ENCODE data around the gene HES1.

HES1 gene

DNA sequence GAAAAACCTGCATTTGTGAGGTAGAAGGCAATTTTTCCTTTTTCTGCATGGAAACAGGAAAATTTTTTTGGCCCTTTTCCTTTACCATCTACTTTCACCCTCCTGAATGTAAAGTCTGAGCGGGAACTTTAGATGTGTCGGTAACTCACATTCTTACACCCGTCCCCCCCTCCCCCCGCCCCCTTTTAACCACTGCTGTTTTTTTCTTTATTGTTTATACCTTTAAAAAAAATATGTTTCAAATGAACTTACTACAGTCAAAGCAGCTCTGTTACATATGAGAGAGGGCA is 487 bp upstream of the HES1 start:
- Histone ChIP-seq H3K36me3 (ENCODE audit: insufficient read depth, low read length) (no peaks in the 10 kb centered on the region), H2AFZ (ENCODE audit: low read length, unreplicated experiment) (no peak overlapping the region), H3K27ac (ENCODE audit: low read depth, low read length) (peak overlapping the region; percentile 94), H3K4me1 (ENCODE audit: control insufficient read depth, insufficient read depth, low read length, unreplicated experiment) (peaks cover 10% of the 10 kb centered on the region), H3K79me2 (ENCODE audit: control insufficient read depth, insufficient read depth, low read length, unreplicated experiment) (no peaks in the 10 kb centered on the region), H3K4me3 (ENCODE audit: low read depth, low read length) (peak overlapping the region; percentile 81), H3K27me3 (ENCODE audit: insufficient read depth, low read length) (no peaks in the 10 kb centered on the region; the same call in 1 of the 2 replicates)

DNA sequence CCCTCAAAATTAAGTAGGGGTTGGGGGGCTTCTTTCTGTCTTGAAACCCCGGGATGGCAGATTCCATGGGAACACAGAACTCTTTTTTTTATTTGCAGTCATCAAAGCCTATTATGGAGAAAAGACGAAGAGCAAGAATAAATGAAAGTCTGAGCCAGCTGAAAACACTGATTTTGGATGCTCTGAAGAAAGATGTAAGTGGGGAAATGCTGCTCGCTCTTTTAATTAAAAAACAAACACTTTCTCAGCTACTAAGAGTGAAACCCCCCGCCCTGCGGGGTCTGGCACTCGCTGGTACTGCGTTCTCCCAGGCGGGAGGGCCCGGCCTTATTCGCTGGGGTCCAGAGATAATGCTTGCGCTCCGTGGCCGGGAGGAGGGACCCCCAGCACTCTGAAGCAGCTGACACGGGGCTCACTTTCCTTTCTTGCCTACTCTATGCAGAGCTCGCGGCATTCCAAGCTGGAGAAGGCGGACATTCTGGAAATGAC is 615 bp downstream of the HES1 start:
- Histone ChIP-seq H3K36me3 (ENCODE audit: insufficient read depth, low read length) (no peaks in the 10 kb centered on the region), H2AFZ (ENCODE audit: low read length, unreplicated experiment) (no peak overlapping the region), H3K79me2 (ENCODE audit: control insufficient read depth, insufficient read depth, low read length, unreplicated experiment) (no peaks in the 10 kb centered on the region), H3K27ac (ENCODE audit: low read depth, low read length) (peak overlapping the region; percentile 83), H3K4me3 (ENCODE audit: low read depth, low read length) (peak overlapping the region; percentile 81), H3K4me1 (ENCODE audit: control insufficient read depth, insufficient read depth, low read length, unreplicated experiment) (peaks cover 15% of the 10 kb centered on the region), H3K27me3 (ENCODE audit: insufficient read depth, low read length) (no peaks in the 10 kb centered on the region)

DNA sequence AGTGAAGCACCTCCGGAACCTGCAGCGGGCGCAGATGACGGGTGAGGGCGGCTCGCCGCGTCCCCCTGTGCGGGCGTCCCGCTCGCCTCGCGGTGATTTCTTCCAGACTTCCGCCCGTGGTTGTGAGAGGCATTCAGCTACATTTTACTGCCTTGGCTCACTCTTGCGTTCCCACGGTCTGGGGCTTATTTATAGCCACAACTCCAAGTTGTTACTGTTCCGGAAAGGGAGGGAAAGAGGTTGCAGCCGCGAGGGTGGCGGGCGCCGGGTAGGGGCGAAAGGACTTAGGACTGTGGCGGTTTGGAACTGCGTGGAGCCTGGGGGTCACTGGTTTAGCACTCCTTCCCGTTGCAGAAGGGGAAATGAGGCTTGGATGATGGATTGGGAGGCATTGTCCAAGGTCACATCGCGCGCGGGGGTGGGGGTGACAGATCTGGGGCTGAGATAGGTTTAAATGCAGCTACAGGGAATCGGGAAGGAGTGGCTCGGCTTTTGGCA is 1.1 kb downstream of the HES1 start:
- H2AFZ ChIP-seq (ENCODE audit: low read length, unreplicated experiment) = no peak overlapping the region
- H3K27ac ChIP-seq (ENCODE audit: low read depth, low read length) = peak overlapping the region; percentile 83
- peak overlapping the region; percentile 81 for H3K4me3 ChIP-seq (ENCODE audit: low read depth, low read length)
- H3K79me2 ChIP-seq (ENCODE audit: control insufficient read depth, insufficient read depth, low read length, unreplicated experiment) = no peaks in the 10 kb centered on the region
- H3K27me3 ChIP-seq (ENCODE audit: insufficient read depth, low read length) = no peaks in the 10 kb centered on the region
- H3K4me1 ChIP-seq (ENCODE audit: control insufficient read depth, insufficient read depth, low read length, unreplicated experiment) = peaks cover 20% of the 10 kb centered on the region
- H3K36me3 ChIP-seq (ENCODE audit: insufficient read depth, low read length) = no peaks in the 10 kb centered on the region

DNA sequence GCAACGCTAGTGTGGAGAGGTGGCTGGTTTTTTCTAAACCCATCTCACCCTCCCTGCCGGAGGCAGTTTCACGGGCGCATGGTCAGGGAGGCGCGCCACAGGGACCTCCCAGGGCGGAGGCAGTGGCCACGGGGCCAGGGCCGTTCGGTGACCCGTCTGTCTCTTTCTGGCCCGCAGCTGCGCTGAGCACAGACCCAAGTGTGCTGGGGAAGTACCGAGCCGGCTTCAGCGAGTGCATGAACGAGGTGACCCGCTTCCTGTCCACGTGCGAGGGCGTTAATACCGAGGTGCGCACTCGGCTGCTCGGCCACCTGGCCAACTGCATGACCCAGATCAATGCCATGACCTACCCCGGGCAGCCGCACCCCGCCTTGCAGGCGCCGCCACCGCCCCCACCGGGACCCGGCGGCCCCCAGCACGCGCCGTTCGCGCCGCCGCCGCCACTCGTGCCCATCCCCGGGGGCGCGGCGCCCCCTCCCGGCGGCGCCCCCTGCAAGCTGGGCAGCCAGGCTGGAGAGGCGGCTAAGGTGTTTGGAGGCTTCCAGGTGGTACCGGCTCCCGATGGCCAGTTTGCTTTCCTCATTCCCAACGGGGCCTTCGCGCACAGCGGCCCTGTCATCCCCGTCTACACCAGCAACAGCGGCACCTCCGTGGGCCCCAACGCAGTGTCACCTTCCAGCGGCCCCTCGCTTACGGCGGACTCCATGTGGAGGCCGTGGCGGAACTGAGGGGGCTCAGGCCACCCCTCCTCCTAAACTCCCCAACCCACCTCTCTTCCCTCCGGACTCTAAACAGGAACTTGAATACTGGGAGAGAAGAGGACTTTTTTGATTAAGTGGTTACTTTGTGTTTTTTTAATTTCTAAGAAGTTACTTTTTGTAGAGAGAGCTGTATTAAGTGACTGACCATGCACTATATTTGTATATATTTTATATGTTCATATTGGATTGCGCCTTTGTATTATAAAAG is 1.8 kb downstream of the HES1 start:
- H3K27me3 ChIP-seq (ENCODE audit: insufficient read depth, low read length) = no peaks in the 10 kb centered on the region
- no peak overlapping the region for H2AFZ ChIP-seq (ENCODE audit: low read length, unreplicated experiment)
- H3K79me2 ChIP-seq (ENCODE audit: control insufficient read depth, insufficient read depth, low read length, unreplicated experiment) = no peaks in the 10 kb centered on the region
- peak overlapping the region; percentile 81 for H3K4me3 ChIP-seq (ENCODE audit: low read depth, low read length)
- H3K36me3 ChIP-seq (ENCODE audit: insufficient read depth, low read length) = no peaks in the 10 kb centered on the region
- H3K27ac ChIP-seq (ENCODE audit: low read depth, low read length) = peak overlapping the region; percentile 83; the same call in 1 of the 2 replicates
- peaks cover 27% of the 10 kb centered on the region for H3K4me1 ChIP-seq (ENCODE audit: control insufficient read depth, insufficient read depth, low read length, unreplicated experiment)

DNA sequence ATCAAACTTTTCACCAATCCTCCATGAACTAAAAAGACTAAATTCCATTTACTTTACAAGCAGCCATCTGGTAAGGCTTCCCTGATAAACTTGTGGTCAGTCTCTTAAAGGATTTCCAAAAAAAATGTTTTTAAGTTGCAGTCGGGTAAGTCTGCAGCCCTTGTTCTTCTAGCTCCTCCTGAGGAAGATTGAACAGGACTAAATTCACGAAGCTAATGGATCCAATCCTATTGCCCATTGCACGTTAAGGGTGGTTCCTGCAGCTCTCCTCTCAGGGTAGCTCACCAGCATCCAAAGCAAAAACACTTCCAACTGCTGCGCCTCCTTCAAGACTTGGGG is 2.8 kb downstream of the HES1 start:
- Histone ChIP-seq H3K27ac (ENCODE audit: low read depth, low read length) (no peak overlapping the region; the same call in 1 of the 2 replicates), H3K27me3 (ENCODE audit: insufficient read depth, low read length) (no peaks in the 10 kb centered on the region)

DNA sequence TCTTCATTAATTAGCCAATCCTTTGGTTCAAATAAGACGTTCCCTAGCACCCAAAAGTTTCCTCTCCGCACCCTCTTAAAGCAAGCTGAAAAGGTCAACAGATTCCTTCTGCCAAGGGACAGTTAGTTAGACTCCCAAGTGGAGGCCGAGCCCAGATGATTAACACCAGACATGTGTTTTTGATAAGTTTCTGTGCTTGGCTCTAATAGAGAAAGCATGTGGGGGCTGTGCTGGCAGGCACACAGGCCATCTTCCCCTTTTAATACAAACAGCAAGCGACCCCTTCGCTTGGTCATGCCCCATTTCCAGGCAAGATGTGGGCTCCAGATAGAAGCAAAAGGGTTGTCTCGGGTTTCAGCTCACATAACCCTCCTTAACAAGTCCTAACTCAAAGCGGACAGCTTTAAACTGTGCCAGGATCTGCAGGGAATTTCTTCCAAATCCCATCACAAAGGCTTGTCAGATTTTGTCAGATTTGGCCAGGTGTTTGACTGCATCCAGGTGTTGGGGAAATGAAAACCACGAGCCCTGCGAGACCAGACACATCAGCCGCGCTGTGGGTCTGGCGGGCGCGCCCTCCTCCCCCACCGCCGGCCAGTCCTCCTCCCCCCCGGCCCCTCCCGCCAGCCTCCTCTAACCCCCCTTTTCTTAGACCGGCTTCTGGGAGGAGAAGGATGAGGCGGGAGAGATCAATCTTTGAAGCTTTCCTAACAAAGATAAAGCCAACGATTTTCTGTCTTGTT is 3.3 kb downstream of the HES1 start:
- Histone ChIP-seq H3K79me2 (ENCODE audit: control insufficient read depth, insufficient read depth, low read length, unreplicated experiment) (no peaks in the 10 kb centered on the region), H3K4me1 (ENCODE audit: control insufficient read depth, insufficient read depth, low read length, unreplicated experiment) (peaks cover 20% of the 10 kb centered on the region), H3K36me3 (ENCODE audit: insufficient read depth, low read length) (no peaks in the 10 kb centered on the region), H3K4me3 (ENCODE audit: low read depth, low read length) (no peak overlapping the region), H2AFZ (ENCODE audit: low read length, unreplicated experiment) (no peak overlapping the region), H3K27ac (ENCODE audit: low read depth, low read length) (no peak overlapping the region; the same call in 1 of the 2 replicates), H3K27me3 (ENCODE audit: insufficient read depth, low read length) (no peaks in the 10 kb centered on the region)

More for the DNA sequence above, 2.8 kb downstream of the HES1 start:
- no peaks in the 10 kb centered on the region for H3K79me2 ChIP-seq (ENCODE audit: control insufficient read depth, insufficient read depth, low read length, unreplicated experiment)
- no peak overlapping the region for H2AFZ ChIP-seq (ENCODE audit: low read length, unreplicated experiment)
- peaks cover 21% of the 10 kb centered on the region for H3K4me1 ChIP-seq (ENCODE audit: control insufficient read depth, insufficient read depth, low read length, unreplicated experiment)
- no peaks in the 10 kb centered on the region for H3K36me3 ChIP-seq (ENCODE audit: insufficient read depth, low read length)
- H3K4me3 ChIP-seq (ENCODE audit: low read depth, low read length) = no peak overlapping the region

DNA sequence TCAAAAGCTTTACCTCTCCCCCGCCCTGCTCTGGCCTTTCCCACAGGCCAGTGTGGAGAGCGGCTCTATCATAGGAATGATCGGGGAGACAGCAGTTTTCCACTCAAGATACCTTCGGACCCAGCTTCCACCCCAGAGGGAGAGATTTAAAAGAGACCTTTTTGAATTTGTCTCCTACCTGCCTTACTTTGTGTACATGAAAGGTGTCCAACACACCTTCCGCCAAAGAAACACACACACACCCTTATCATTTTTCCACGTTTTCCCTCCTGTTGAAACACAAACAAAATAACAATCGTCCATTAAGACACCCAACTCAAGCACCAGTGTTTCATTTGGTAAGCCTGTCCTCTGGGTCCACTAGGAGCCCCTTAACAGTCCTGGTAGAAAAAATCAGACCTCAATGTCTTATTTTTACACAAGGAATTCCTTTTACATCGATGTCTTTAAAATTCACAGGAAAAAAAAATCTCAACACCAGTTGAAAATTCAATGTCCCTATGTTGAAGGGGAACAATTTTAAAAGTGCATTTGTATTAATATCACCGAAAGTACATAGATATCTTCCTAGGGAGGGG is 4.0 kb downstream of the HES1 start:
- Histone ChIP-seq H3K4me1 (ENCODE audit: control insufficient read depth, insufficient read depth, low read length, unreplicated experiment) (peaks cover 20% of the 10 kb centered on the region), H2AFZ (ENCODE audit: low read length, unreplicated experiment) (no peak overlapping the region), H3K79me2 (ENCODE audit: control insufficient read depth, insufficient read depth, low read length, unreplicated experiment) (no peaks in the 10 kb centered on the region), H3K36me3 (ENCODE audit: insufficient read depth, low read length) (no peaks in the 10 kb centered on the region), H3K4me3 (ENCODE audit: low read depth, low read length) (no peak overlapping the region), H3K27me3 (ENCODE audit: insufficient read depth, low read length) (no peaks in the 10 kb centered on the region), H3K27ac (ENCODE audit: low read depth, low read length) (no peak overlapping the region; the same call in 1 of the 2 replicates)

DNA sequence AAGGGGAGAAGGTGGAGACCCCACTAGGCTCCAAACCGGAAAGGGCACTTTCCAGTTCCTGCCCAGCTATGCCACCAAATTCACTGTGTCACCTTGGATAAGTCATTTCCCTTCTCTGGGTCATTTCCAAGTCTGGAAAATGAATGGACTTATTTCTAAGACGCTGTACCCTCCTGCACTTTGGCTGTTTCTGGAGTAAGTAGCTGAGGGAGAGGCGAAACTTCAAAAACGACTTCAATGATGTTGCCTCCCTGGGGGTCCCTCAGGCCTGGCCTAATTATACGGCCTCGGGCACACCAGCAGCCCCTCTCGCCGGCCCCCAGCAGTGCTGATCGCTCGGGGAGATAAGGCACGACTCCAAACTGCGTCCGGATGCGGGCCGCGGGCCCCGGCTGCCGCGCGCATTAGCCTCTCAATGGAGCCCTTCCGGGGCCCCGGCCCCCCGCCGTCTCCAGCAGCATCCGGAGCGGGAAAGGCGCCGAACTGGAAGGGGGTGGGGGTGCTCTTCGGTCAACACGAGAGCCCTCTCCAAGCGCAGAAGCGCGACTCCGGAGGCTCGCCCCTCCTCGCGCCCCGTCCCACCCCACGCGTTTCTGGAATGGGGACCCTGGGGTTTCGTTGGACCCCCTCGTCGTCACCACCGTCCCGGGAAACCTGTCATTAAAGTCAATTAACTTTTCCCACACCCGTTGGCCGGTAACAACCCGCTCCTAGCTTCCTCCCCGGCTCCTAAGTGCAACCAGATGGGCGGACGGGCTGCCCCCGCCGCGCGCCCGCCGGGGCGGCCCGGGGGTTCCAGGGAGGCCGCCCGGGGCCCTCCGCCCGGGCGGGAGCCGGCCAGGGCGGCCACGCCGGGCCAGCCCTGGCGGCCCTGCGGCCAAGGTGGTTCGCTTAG is 4.8 kb downstream of the HES1 start:
- H3K27me3 ChIP-seq (ENCODE audit: insufficient read depth, low read length) = no peaks in the 10 kb centered on the region
- peak overlapping the region; percentile 69 for H3K4me3 ChIP-seq (ENCODE audit: low read depth, low read length)
- H2AFZ ChIP-seq (ENCODE audit: low read length, unreplicated experiment) = peak overlapping the region; percentile 22
- H3K27ac ChIP-seq (ENCODE audit: low read depth, low read length) = peak overlapping the region; percentile 85
- H3K4me1 ChIP-seq (ENCODE audit: control insufficient read depth, insufficient read depth, low read length, unreplicated experiment) = peaks cover 20% of the 10 kb centered on the region
- H3K36me3 ChIP-seq (ENCODE audit: insufficient read depth, low read length) = no peaks in the 10 kb centered on the region
- no peaks in the 10 kb centered on the region for H3K79me2 ChIP-seq (ENCODE audit: control insufficient read depth, insufficient read depth, low read length, unreplicated experiment)

DNA sequence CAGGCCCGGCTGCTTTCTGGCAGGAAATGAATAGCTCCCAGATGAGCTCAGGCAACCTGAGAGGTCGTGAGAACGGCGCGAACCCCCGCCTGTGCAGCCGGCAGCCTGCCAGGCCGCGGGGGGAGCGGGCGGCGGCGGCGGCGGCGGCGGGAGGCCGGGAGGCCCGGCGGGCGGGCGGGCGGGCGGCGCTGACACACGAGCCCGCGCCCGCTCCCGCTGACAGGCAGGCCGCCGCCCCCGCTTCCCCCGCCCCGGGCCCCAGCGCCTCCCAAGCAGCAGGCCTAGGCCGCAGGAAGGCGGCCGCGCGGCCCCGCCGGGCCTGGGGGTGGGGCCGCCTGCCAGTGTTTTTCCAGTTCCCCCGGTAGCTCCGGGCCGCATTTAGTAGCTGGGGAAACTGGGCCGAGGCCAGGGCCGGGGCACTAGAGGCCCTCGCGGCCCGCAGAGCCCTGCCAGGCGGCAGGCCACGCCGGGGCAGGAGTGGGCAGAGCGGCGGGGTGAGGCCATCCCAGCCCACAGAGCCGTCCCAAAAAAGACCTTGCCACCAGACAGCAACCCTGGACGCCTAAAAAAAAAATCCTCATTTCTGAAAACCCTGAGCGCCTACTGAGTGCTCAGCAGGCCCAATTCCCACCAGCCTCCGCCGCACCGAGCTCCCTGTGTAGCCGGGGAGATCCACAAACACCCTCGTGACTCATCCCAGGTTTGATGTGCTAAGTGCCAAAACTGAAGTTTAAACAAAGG is 5.6 kb downstream of the HES1 start:
- H3K36me3 ChIP-seq (ENCODE audit: insufficient read depth, low read length) = no peaks in the 10 kb centered on the region
- peak overlapping the region; percentile 89 for H2AFZ ChIP-seq (ENCODE audit: low read length, unreplicated experiment)
- peaks cover 20% of the 10 kb centered on the region for H3K4me1 ChIP-seq (ENCODE audit: control insufficient read depth, insufficient read depth, low read length, unreplicated experiment)
- H3K27me3 ChIP-seq (ENCODE audit: insufficient read depth, low read length) = no peaks in the 10 kb centered on the region
- H3K27ac ChIP-seq (ENCODE audit: low read depth, low read length) = peak overlapping the region; percentile 98
- H3K79me2 ChIP-seq (ENCODE audit: control insufficient read depth, insufficient read depth, low read length, unreplicated experiment) = no peaks in the 10 kb centered on the region
- H3K4me3 ChIP-seq (ENCODE audit: low read depth, low read length) = peak overlapping the region; percentile 78
